ENCODE data around the gene CHAD. TPM values are rescaled to one million over a fixed set of nuclear protein-coding genes. Genes with fewer than 3 reads are reported as not detected.

Gene CHAD
- total and polyA plus RNA-seq, 2 donors (not counting 3 experiments of a cell fraction or from before 2014, with no cell fraction given), result not detected

DNA sequence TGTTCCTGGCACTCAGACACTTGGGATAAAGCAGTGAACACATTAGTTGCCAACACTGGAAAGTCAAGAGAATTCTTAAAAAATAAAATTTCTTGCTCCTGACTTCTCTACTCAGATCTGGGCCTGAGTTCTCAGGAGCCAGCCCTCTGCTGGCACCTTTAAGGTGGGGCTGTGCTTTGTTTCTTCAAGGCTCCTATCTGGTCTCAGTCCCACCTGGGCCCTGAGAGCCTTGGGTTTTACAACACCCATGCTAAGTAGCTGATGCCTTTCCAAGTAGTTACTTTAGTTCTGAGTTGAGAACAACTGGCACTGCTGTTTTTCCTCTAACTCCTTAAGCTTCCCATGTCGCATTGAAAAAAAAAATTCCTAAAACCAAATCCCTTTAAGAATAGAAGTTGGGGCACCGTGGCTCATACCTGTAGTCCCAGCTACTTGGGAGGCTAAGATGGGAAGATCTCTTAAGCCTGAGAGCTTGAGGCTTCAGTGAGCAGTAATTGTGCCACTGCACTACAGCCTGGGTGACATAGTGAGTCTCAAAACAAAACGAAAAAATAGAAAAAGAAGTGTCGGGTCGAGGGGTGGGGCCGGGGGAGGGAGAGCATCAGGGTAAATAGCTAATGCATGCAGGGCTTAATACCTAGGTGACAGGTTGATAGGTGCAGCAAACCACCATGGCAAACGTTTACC is 16.6 kb downstream of the CHAD start:
- H3K4me1 ChIP-seq (ENCODE audit: control insufficient read depth, extremely low read depth, insufficient read depth, low read length), result no peaks in the 10 kb centered on the region
- no peaks in the 10 kb centered on the region for H4K20me1 ChIP-seq (replicated peaks; ENCODE audit: control insufficient read depth, extremely low read depth, insufficient read depth, low read length)
- no peaks in the 10 kb centered on the region for H3K79me2 ChIP-seq (ENCODE audit: control insufficient read depth, insufficient read depth, low read length)
- no peak overlapping the region for H2AFZ ChIP-seq (ENCODE audit: low read depth, low read length)
- ChIA-PET CTCF (no interaction called here), POLR2A (no interaction called here)
- BruUV-seq (replicated peaks), result no TSS peak
- H3K4me2 ChIP-seq (ENCODE audit: insufficient read depth, low read length), result no peak overlapping the region
- H3K4me3 ChIP-seq (replicated peaks in 1 of 3; ENCODE audit: insufficient read depth in 1 of 3, low read depth in 1 of 3, low read length in 3 of 3), result no peak overlapping the region
- dilution Hi-C loops (cut with MboI; ENCODE audit: extremely low pct_ligation_motif_present, low sequenced_read_pairs), result no loop called here
- H3K9ac ChIP-seq (replicated peaks; ENCODE audit: extremely low read depth, insufficient read depth, low read length), result no peak overlapping the region
- H3K27ac ChIP-seq (ENCODE audit: insufficient read depth, low read depth, low read length), result no peak overlapping the region
- TF ChIP-seq FOS (IDR thresholded peaks at IDR 0.05; ENCODE audit: borderline replicate concordance, insufficient read depth, low read length) (no peak), EZH2 (IDR thresholded peaks at IDR 0.05; ENCODE audit: borderline replicate concordance, low read depth, low read length, severe bottlenecking) (no peak)
- TF ChIP-seq, protein P1, sequence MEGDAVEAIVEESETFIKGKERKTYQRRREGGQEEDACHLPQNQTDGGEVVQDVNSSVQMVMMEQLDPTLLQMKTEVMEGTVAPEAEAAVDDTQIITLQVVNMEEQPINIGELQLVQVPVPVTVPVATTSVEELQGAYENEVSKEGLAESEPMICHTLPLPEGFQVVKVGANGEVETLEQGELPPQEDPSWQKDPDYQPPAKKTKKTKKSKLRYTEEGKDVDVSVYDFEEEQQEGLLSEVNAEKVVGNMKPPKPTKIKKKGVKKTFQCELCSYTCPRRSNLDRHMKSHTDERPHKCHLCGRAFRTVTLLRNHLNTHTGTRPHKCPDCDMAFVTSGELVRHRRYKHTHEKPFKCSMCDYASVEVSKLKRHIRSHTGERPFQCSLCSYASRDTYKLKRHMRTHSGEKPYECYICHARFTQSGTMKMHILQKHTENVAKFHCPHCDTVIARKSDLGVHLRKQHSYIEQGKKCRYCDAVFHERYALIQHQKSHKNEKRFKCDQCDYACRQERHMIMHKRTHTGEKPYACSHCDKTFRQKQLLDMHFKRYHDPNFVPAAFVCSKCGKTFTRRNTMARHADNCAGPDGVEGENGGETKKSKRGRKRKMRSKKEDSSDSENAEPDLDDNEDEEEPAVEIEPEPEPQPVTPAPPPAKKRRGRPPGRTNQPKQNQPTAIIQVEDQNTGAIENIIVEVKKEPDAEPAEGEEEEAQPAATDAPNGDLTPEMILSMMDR (IDR thresholded peaks at IDR 0.05; ENCODE audit: extremely low read depth in 1 of 2, insufficient read depth in 1 of 2, low read depth in 1 of 2, low read length in 2 of 2), result no peak
- TF ChIP-seq, protein P2, sequence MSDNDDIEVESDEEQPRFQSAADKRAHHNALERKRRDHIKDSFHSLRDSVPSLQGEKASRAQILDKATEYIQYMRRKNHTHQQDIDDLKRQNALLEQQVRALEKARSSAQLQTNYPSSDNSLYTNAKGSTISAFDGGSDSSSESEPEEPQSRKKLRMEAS (IDR thresholded peaks at IDR 0.05; ENCODE audit: insufficient read depth, insufficient read length), result no peak
- H3K9me3 ChIP-seq (replicated peaks; ENCODE audit: control insufficient read depth, insufficient read depth, low read length), result no peaks in the 10 kb centered on the region
- no peak for FAIRE-seq
- no peaks in the 10 kb centered on the region for H3K9me1 ChIP-seq (replicated peaks; ENCODE audit: control insufficient read depth, extremely low read depth, insufficient read depth, low read length)
- no peaks in the 10 kb centered on the region for H3K27me3 ChIP-seq (ENCODE audit: control insufficient read depth in 2 of 2, insufficient read depth in 2 of 2, low read length in 2 of 2)
- H3K36me3 ChIP-seq (ENCODE audit: control insufficient read depth in 2 of 2, extremely low read depth in 1 of 2, insufficient read depth in 2 of 2, low read length in 2 of 2), result no peaks in the 10 kb centered on the region
- no peak for DNase-seq (ENCODE audit: low read depth, low spot score)
- intact Hi-C loops (cut with micrococcal nuclease), result no loop called here

DNA sequence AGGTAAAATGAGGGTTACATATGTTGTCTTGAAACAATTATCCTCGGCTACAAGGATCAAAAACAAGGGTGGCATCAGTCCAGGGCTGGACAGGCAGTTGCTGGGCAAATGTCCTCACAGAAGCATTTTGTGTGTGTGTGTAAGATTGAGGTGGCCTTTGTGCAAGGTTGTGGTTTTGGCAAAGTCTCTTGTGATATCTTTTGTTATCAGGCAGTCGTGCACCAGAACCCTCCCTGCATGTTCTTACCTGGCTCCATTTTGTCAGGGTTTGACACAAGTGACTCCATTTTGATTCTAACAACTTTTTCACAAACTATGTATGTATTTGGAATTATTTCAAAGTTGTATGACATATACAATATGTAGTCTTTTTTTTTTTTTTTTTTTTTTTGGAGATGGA is 20.0 kb downstream of the CHAD start:
- ChIA-PET CTCF (no interaction called here), POLR2A (no interaction called here)
- Histone ChIP-seq H3K4me1 (ENCODE audit: control insufficient read depth, extremely low read depth, insufficient read depth, low read length) (no peaks in the 10 kb centered on the region), H3K9me1 (replicated peaks; ENCODE audit: control insufficient read depth, extremely low read depth, insufficient read depth, low read length) (no peaks in the 10 kb centered on the region), H4K20me1 (replicated peaks; ENCODE audit: control insufficient read depth, extremely low read depth, insufficient read depth, low read length) (no peaks in the 10 kb centered on the region), H3K27ac (ENCODE audit: insufficient read depth, low read depth, low read length) (no peak overlapping the region), H2AFZ (ENCODE audit: low read depth, low read length) (no peak overlapping the region), H3K9me3 (replicated peaks; ENCODE audit: control insufficient read depth, insufficient read depth, low read length) (no peaks in the 10 kb centered on the region), H3K9ac (replicated peaks; ENCODE audit: extremely low read depth, insufficient read depth, low read length) (no peak overlapping the region), H3K27me3 (ENCODE audit: control insufficient read depth in 2 of 2, insufficient read depth in 2 of 2, low read length in 2 of 2) (no peaks in the 10 kb centered on the region), H3K36me3 (ENCODE audit: control insufficient read depth in 2 of 2, extremely low read depth in 1 of 2, insufficient read depth in 2 of 2, low read length in 2 of 2) (no peaks in the 10 kb centered on the region), H3K4me3 (replicated peaks in 1 of 3; ENCODE audit: insufficient read depth in 1 of 3, low read depth in 1 of 3, low read length in 3 of 3) (no peak overlapping the region), H3K4me2 (ENCODE audit: insufficient read depth, low read length) (no peak overlapping the region), H3K79me2 (ENCODE audit: control insufficient read depth, insufficient read depth, low read length) (no peaks in the 10 kb centered on the region)
- TF ChIP-seq, protein P1 (IDR thresholded peaks at IDR 0.05; ENCODE audit: extremely low read depth in 1 of 2, insufficient read depth in 1 of 2, low read depth in 1 of 2, low read length in 2 of 2), result no peak
- TF ChIP-seq POLR2AphosphoS5 (IDR thresholded peaks at IDR 0.05; ENCODE audit: insufficient read depth, low read depth, low read length), result no peak
- no peak for TF ChIP-seq GATA2 (IDR thresholded peaks at IDR 0.05; ENCODE audit: insufficient read depth, insufficient read length, low read depth, low read length)
- TF ChIP-seq POLR2A (IDR thresholded peaks at IDR 0.05; ENCODE audit: low read depth, low read length), result no peak
- TF ChIP-seq JUN (IDR thresholded peaks at IDR 0.05; ENCODE audit: borderline replicate concordance, insufficient read depth, insufficient read length, low read depth), result no peak
- TF ChIP-seq, protein P2 (IDR thresholded peaks at IDR 0.05; ENCODE audit: insufficient read depth, insufficient read length), result no peak
- no peak for TF ChIP-seq EZH2 (IDR thresholded peaks at IDR 0.05; ENCODE audit: borderline replicate concordance, low read depth, low read length, severe bottlenecking)
- no peak for TF ChIP-seq FOS (IDR thresholded peaks at IDR 0.05; ENCODE audit: borderline replicate concordance, insufficient read depth, low read length)
- BruUV-seq (replicated peaks), result no TSS peak
- dilution Hi-C loops (cut with MboI; ENCODE audit: extremely low pct_ligation_motif_present, low sequenced_read_pairs), result no loop called here
- intact Hi-C loops (cut with micrococcal nuclease), result no loop called here
- DNase-seq (ENCODE audit: low read depth, low spot score) (no peak), FAIRE-seq (no peak)
